GM20431 (cell line): Measurements from ENCODE around the gene QRICH1.

Experiments used
- in situ Hi-C: fragments of 300-500 bp; cut with MseI, MboI; formaldehyde crosslinking; loops from one replicate; pipeline ENCODE4 v1.15.0; 2020; ENCODE audit warnings: low sequenced_read_pairs; ENCODE audit not compliant: unreplicated experiment

Gene QRICH1

DNA sequence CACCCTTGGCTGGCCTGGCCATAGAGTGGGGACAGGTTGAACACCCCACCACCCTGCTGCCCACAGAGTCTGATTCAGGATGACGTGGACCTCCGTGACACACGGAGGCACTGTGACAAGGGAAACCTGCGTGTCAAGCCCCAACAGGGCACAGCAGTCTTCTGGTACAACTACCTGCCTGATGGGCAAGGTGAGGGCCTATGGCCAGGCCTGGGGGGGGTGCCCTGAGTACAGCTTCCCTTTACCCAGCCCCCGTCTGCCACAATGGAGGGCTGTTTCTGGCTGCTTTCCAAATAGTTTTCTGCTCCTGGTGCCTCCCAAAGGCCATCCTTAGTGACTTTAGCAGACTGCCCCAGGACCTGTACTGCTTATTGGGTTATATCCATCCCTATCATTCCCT, 87.9 kb downstream of the QRICH1 start:
- in situ Hi-C loops, result no loop called here

DNA sequence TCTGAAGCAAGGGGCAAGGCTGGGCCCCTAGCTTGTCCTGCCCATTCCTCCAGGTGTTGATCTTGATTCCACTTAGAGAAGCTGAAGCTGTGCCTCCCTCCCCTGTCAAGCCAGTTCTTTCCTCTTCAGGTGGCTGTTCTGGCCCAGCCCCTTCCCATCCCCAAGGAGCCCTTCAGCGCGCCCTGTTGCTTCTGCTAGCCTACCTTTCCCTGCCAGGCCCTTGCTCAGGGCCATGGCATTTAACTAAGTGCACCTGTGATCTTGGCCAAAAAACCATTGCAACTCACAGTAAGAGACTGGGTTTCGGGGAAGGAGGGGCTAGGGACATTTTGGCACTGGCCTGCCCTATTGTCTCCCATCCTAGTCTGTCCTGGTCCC, 88.6 kb downstream of the QRICH1 start:
- in situ Hi-C loops, result no loop called here

- in situ Hi-C loops, result no loop called here
These were observed 89.2 kb downstream of the QRICH1 start for GRCh38 chr3:49004352-49005302.

GRCh38 chr3:49001155-49001554, 92.7 kb downstream of the QRICH1 start:
- in situ Hi-C loops, result no loop called here

DNA sequence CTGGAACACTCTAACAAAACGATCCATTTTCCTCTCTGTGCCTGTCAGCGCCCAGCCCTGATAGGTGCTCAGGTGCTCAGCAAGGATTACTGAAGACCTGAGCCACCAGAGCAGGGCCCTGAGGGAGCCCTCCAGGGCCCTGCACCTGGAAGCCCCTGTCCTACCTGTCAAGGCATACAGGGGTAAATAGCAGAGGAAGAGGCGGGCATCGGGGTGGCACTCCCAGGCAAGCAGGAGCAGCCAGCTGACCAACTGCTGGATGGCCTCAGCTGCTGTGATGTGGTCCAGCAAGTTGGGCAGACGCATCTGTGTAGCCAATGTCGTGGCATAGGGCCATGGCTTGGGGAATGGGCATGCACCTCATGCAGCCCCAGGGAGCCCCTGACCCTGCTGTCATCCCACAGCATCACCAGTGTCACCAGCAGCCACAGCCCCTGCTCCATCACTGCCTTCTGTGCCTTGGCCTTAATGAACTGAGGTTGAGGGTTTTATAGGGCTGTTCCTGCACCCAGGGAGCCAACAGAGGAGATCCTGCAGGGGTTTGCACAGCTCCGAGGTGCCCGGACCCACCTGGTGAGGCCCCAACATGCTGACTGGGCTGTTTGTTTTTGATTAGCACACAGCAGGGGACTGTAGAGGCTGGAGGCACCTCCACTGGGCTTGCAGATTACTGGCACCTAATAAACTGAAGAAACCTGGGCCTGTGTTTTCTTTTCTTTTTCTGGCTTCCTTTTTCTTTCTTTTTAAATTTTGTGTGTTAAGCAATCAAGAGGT, 94.6 kb downstream of the QRICH1 start:
- in situ Hi-C loops, result no loop called here

DNA sequence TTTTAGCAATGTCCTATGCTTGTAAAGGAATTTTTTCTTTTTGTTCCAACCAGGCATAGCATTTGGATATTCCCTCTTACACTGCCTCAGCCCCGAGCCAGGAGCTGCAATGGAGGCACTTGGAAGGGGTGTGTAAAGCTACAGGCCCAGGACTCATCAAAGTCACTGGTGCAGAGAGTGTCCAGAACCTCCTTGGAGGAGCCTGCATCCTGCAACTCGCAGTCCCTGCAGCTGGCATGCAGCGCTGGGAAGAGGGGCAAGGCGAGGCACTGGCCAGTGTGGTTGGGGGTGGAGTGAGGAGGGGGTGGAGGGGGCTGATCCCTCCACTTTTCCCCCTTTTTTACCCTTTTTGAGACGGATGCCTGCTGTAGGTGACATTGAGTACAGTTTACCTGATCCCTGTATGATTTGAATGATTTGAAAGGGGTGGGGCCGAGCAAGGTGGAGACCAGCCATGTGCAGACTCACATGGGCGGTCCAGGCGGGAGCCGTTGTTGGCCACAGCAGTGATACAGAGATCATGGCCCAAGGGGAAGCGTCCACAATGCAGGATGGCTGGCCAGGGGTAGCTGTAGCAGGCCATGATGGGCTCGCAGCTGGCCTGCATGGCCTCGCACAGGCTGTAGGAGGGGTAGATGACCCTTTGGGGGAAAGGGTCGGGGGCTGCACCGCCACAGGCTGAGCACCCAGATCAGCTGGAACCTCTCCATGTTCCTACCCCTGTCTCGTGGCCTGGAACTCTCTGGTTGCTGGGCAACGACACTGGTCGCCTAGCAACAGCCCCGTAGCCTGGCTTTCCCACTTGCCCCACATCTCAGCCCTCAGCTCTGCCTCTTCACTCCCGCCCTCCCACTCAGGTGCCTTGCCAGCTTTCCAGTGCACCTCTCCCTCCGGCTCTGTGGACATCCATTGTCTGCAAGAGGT, 95.9 kb downstream of the QRICH1 start:
- in situ Hi-C loops, result no loop called here

- in situ Hi-C loops, result no loop called here
These were observed 96.7 kb downstream of the QRICH1 start for GRCh38 chr3:48997102-48997635.

GRCh38 chr3:48996640-48997039, 97.2 kb downstream of the QRICH1 start:
- in situ Hi-C loops, result no loop called here

DNA sequence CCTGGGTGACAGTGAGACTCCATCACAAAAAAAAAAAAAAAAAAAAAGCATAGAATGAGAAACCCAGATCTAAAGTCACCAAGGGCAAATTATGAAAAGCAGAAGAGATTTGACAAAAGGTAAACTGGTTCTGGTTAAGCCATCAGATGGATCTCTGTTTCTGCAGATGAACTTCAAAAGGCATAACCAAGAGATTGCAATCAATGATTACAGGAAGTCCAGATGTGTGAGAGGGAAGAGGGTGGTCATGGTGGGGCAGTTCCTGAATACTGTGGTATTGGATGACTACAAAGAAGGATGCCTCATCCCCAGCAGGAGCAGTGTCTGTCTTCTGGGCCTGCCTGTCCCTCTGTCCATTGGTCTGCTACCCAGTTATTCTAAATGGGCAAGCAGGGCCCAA, 100.0 kb downstream of the QRICH1 start:
- in situ Hi-C loops, result no loop called here

DNA sequence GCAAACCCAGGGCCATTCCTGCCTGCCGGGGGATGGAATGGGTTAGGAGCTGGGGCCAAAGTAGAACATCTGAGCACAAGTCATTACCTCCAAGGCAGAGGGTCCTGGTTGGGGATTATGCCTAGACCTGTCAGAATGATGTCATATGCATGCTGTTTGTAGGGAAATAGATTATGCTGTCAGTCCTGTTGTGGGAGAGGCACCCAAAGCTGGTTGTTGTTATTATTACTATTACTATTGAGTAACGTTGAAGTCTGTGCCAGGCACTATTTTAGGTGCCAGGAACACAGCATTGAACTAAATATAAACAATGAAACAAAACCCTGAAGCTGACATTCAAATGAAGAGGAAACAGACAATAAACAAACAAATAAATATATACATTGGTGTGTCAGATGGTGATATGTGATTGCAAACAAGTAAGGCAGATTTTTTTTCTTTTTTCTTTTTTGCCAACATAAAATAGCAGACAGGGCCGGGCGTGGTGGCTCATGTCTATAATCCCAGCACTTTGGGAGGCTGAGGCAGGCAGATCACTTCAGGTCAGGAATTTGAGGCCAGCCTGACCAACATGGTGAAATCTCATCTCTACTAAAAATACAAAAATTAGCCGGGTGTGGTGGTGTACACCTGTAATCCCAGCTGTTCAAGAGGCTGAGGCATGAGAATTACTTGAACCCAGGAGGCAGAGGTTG, 101.9 kb downstream of the QRICH1 start:
- in situ Hi-C loops, result no loop called here

DNA sequence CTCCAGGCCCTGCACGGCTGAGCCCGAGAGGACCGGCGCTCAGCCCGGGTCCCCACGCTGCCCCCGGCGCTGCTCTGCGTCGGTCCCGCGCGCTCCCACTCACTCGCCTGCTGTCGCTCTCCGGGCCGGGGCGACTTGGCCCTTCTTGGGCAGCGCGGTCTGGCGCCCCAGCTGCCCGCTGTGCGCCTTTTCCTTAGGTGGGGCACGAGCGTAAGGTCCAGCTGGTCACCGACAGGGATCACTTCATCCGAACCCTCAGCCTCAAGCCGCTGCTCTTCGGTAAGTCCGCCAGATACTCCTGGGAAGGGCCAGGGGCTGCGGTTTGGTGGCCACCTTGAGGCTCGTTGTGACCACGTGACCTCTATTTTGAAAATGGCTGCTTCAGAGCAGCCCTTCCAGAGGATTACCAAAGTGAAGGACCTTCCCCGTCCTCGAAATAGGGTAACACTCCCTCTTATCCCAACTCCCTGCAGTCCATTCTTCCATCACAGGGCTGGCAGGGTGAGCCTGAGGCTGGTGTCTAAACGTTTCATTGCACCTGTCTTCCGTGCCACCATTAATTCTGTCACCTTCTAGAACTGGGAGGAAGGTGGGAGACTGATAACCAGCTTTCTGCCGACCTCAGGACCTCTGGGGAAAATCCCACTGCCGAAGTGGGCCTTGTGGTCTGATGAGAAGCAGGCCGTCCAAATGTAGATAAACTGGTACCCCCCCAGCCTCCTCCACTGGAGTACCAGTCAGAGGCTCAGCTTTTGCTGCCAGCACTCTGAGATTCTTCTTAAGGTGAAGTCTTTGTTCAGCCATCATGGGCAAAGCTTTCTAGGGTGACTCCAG, 103.0 kb downstream of the QRICH1 start:
- in situ Hi-C loops, result no loop called here

- in situ Hi-C loops, result no loop called here
These were observed 103.9 kb downstream of the QRICH1 start, which contains the start of gene P4HTM for GRCh38 chr3:48989796-48990635. Gene P4HTM, plus strand, starts transcription at chr3:48990241. Its CDS starts 16 bp downstream, at chr3:48990257.

DNA sequence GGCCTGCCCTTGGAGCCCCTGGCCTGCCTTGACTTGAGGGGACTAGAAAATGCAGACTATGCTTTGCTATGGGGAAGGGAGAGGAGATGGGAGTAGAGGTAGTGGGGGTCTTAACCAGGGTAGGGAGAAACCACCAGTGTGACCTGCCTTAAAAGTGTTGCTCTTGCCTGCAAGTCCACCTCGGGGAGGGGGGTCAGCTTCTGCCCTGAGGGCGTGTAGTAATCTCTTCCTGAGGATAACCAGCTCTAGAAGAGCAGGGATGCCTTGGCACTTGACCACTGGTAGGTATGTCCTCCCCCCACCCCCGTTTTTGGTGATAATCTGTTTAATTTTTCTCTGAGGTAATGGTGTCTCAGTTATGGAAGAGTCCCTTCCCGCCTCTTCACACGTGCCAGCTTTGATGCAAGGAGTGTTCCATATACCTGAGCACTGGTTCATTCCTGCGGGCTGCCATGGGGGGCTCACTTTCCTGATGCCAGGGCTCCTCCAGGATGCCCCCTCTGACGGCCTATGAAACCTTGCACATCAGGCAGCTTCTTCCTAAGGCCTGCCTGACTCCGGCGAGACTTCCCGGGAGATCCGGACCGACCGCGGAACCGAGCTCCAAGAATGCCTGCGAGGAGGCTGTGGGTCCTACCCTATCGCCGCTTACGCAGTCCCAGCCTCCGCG, 104.6 kb downstream of the QRICH1 start:
- in situ Hi-C loops, result no loop called here

- in situ Hi-C loops, result no loop called here
These were observed 108.0 kb downstream of the QRICH1 start for GRCh38 chr3:48985831-48986376.

DNA sequence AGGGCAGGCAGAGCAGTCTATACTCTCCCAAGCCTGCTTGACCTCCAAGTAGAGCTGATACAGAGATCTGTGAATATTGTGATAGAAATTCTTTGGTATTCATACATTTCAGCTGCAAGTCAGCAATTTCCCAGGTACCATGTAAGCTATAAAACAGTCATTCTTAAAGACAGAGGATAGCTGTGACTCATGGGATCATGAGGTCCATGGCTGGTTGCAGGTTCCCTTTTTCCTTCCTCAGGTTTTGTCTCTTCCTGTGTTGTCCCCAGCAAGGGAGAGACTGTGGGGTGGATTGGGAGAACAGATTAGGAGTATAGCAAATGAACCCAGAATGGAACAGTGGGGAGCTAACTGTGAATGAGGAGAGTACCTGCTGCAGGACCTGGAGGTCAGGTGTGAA, 109.2 kb downstream of the QRICH1 start:
- in situ Hi-C loops, result no loop called here

DNA sequence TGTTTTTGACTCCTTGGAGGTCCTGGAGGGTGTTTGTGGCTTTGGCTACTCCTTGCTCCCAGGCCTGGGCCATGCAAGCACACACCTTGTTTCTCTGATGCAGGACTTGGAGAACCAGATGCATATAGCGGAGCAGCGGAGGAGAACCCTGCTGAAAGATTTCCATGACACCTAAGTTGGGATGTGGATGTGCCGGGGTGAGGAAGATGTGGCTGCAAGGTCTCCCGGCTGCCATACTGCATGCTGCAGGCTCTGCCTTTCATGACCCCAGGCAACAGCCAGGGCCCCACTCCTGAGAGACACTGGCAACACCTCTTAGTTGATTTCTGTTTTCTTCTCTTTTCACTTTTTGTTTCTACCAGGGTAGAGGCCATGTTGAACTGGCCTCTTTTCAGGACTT, 110.8 kb downstream of the QRICH1 start:
- in situ Hi-C loops, result no loop called here

GRCh38 chr3:48982686-48983085, 111.2 kb downstream of the QRICH1 start:
- in situ Hi-C loops, result no loop called here
